ENCODE measurements around the gene ALPL. TPM values are rescaled to one million over a fixed set of nuclear protein-coding genes. Genes with fewer than 3 reads are reported as not detected.

Gene ALPL
- total and polyA plus RNA-seq, 4 donors, result 3.3 to 93.1 (median 40.7) TPM

- TF ChIP-seq ZBTB33 (IDR thresholded peaks at IDR 0.05) (no peak), RXRA (IDR thresholded peaks at IDR 0.05) (no peak), MAX (IDR thresholded peaks at IDR 0.05) (no peak), SP1 (IDR thresholded peaks at IDR 0.05) (no peak), ATF3 (IDR thresholded peaks at IDR 0.05) (no peak), FOXA1 (IDR thresholded peaks at IDR 0.05) (no peak)
These were observed 40.9 kb downstream of the ALPL start (continued) for GRCh38 chr1:21550097-21550496.

- Histone ChIP-seq H3K36me3 (ENCODE audit: control insufficient read depth in 4 of 4, insufficient read depth in 3 of 4, low read depth in 1 of 4, low read length in 3 of 4) (peaks cover 0 to 1% (median 0%) of the 10 kb centered on the region in 4 donors), H3K27ac (ENCODE audit: low read depth in 1 of 2, low read length in 2 of 2) (peak overlapping the region; percentile 83 to 94), H3K4me1 (ENCODE audit: control insufficient read depth in 4 of 4, insufficient read depth in 4 of 4, low read length in 3 of 4) (peaks cover 12 to 33% (median 25%) of the 10 kb centered on the region in 4 donors), H3K4me3 (ENCODE audit: low read depth in 1 of 3, low read length in 3 of 3) (peak overlapping the region; percentile 57 to 94 (median 84)), H3K9me3 (ENCODE audit: control insufficient read depth in 4 of 4, low read length in 3 of 4) (no peaks in the 10 kb centered on the region), H3K27me3 (ENCODE audit: control insufficient read depth in 4 of 4, insufficient read depth in 4 of 4, low read length in 3 of 4) (no peaks in the 10 kb centered on the region), H3K9ac (ENCODE audit: low read depth in 1 of 2, low read length in 2 of 2) (peak overlapping the region; percentile 90 to 96)
- 27% methylated on average over 12 of the region's 12 CpGs for WGBS
- TF ChIP-seq REST (IDR thresholded peaks at IDR 0.05) (peak; percentile 69), JUND (IDR thresholded peaks at IDR 0.05) (peak in 1 of 2 donors; percentile 81), GABPA (IDR thresholded peaks at IDR 0.05 in 1 of 2, conservative IDR thresholded peaks at IDR 0.05 in 1 of 2) (no peak), RAD21 (IDR thresholded peaks at IDR 0.05) (peak; percentile 15), RXRA (IDR thresholded peaks at IDR 0.05) (peak; percentile 75 to 84), MAX (IDR thresholded peaks at IDR 0.05) (no peak), HNF4A (conservative IDR thresholded peaks at IDR 0.05) (peak; percentile 85 to 86), HNF4G (IDR thresholded peaks at IDR 0.05) (peak; percentile 62), FOXA2 (IDR thresholded peaks at IDR 0.05) (peak; percentile 82), EGR1 (IDR thresholded peaks at IDR 0.05; ENCODE audit: low read depth in 2 of 2) (no peak), ZBTB33 (IDR thresholded peaks at IDR 0.05) (peak; percentile 50), ATF3 (IDR thresholded peaks at IDR 0.05) (no peak), NR2F2 (IDR thresholded peaks at IDR 0.05) (no peak), TAF1 (conservative IDR thresholded peaks at IDR 0.05) (peak; percentile 78), YY1 (IDR thresholded peaks at IDR 0.05) (peak; percentile 60), FOXA1 (IDR thresholded peaks at IDR 0.05) (peak; percentile 25), CTCF (IDR thresholded peaks at IDR 0.05; ENCODE audit: low read depth, low read length, missing input control) (no peak), SP1 (IDR thresholded peaks at IDR 0.05) (peak; percentile 65)
- DNase-seq (ENCODE audit: low spot score), result no peak
These were observed 41.7 kb downstream of the ALPL start for GRCh38 chr1:21550866-21551475.

Data from liver (tissue), 9 donors.